Skeletal muscle tissue (tissue), 4 donors: ENCODE data around the gene DFFA. TPM values are rescaled to one million over a fixed set of nuclear protein-coding genes. Genes with fewer than 3 reads are reported as not detected.
"Not testable (repeated sequence)": the region's sequence is repeated elsewhere in the genome, so short reads cannot be mapped to it uniquely, and the experiment has no call there.

Experiments
- H3K27ac ChIP-seq: one replicate; pipeline ENCODE4 v1.7.0; 2013; ENCODE audit warnings: mild to moderate bottlenecking, low read depth, low read length, inconsistent platforms
- H3K27me3 ChIP-seq, 3 donors: one replicate each; pipeline ENCODE4 v1.7.0; 2013; ENCODE audit warnings: low read length in 3 of 3; ENCODE audit not compliant: control insufficient read depth in 3 of 3, insufficient read depth in 3 of 3
- H3K36me3 ChIP-seq, 3 donors: one replicate each; pipeline ENCODE4 v1.7.0; 2013; ENCODE audit warnings: low read length in 3 of 3; ENCODE audit not compliant: control insufficient read depth in 3 of 3, insufficient read depth in 3 of 3
- H3K4me1 ChIP-seq, 3 donors: one replicate each; pipeline ENCODE4 v1.7.0; 2013; ENCODE audit warnings: low read length in 3 of 3, mild to moderate bottlenecking in 3 of 3; ENCODE audit not compliant: control insufficient read depth in 3 of 3, insufficient read depth in 3 of 3
- H3K4me3 ChIP-seq, 3 donors: one replicate each; pipeline ENCODE4 v1.7.0; 2013; ENCODE audit warnings: low read length in 3 of 3
- H3K9ac ChIP-seq, 3 donors: one replicate each; pipeline ENCODE4 v1.7.0; 2013; ENCODE audit warnings: low read length in 3 of 3, mild to moderate bottlenecking in 3 of 3, moderate library complexity in 2 of 3, low read depth in 1 of 3
- H3K9me3 ChIP-seq, 3 donors: one replicate each; pipeline ENCODE4 v1.7.0; 2013; ENCODE audit warnings: low read length in 3 of 3; ENCODE audit not compliant: control insufficient read depth in 3 of 3
- total RNA-seq: library from RNA; depleted of rRNA; stranded (reverse); fragments of >200 nt; gene quantifications from one replicate; pipeline ENCODE4 v1.2.3, GENCODE V29; 2014
- donor health status: Osteomylitis.

The DFFA gene
- total RNA-seq, 1 donor from 2014 or later: 15.1 TPM

DNA sequence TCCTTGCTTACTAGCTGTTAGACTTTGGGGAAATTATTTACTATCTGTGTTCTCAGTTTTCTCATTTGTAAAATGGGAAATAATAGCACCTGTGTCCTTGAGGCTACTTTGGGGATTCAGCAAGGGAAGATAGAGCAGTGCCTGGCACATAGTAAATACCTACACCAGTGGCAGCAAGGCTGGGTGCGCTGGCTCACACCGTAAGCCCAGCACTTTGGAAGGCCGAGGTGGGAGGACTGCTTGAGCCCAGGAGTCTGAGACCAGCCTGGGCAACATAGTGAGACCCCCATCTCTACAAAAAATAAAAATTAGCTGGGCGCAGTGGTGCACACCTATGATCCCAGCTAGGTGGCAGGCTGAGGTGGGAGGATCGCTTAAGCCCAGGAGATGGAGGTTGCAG, 50.7 kb downstream of the DFFA start:
- no peak overlapping the region for H3K4me3 ChIP-seq
- H3K27me3 ChIP-seq: peaks cover 0 to 7% (median 7%) of the 10 kb centered on the region in 3 donors
- H3K9ac ChIP-seq: no peak overlapping the region
- peaks cover 25 to 35% (median 27%) of the 10 kb centered on the region in 3 donors for H3K36me3 ChIP-seq
- peaks cover 0 to 2% (median 0%) of the 10 kb centered on the region in 3 donors for H3K4me1 ChIP-seq
- H3K27ac ChIP-seq: no peak overlapping the region
- no peaks in the 10 kb centered on the region for H3K9me3 ChIP-seq

DNA sequence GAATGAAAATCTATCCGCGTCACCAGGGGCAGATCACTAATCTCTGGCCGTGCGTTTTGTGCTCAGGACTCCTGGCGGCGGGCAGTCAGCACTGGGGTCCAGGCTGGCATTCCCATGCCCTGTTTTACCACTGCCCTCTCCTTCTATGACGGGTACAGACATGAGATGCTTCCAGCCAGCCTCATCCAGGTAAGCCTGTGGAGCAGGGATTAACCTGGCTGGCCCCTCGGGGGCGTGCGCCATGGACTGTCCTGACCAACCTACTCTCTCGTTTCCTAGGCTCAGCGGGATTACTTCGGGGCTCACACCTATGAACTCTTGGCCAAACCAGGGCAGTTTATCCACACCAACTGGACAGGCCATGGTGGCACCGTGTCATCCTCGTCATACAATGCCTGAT, 53.0 kb downstream of the DFFA start:
- Histone ChIP-seq H3K36me3 (peaks cover 27 to 41% (median 38%) of the 10 kb centered on the region in 3 donors), H3K4me3 (no peak overlapping the region), H3K27me3 (peaks cover 0 to 7% (median 3%) of the 10 kb centered on the region in 3 donors), H3K9ac (no peak overlapping the region), H3K27ac (no peak overlapping the region), H3K4me1 (peaks cover 0 to 2% (median 0%) of the 10 kb centered on the region in 3 donors), H3K9me3 (no peaks in the 10 kb centered on the region)

DNA sequence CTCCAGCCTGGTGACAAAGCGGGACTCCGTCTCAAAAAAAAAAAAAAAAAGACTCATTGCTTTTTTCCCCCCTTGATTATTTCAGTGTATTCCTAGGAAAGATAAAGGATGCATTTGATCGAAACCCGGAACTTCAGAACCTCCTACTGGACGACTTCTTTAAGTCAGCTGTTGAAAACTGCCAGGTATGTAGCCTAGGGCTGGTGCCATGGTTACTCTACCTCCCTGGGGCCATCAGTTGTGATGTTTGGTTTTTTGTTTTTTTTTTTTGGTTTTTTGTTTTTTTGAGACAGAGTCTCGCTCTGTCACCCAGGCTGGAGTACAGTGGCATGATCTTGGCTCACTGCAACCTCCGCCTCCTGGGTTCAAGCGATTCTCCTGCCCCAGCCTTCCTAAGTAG, 53.6 kb downstream of the DFFA start:
- not testable (repeated sequence) for H3K9me3 ChIP-seq, H3K9ac ChIP-seq, H3K4me3 ChIP-seq, H3K27me3 ChIP-seq, H3K4me1 ChIP-seq, H3K27ac ChIP-seq
- H3K36me3 ChIP-seq: peaks cover 29 to 41% (median 38%) of the 10 kb centered on the region in 3 donors

DNA sequence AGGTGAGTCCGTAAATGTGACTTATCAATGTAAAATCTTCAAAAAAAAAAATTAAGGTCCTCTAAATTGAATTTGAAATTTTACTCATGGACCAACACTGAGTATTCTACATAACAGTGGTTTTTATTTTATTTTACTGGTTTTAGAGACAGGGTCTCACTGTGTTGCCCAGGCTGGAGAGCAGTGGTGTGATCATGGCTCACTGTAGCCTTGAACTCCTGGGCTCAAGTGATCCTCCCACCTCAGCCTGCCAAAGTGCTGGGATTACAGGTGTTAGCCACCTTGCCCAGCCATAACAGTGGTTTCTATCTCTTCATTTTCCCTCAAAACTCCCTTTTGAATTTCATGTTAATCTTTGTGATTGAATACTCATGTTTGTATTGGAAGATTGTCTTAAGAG, 56.4 kb downstream of the DFFA start:
- not testable (repeated sequence) for H3K9me3 ChIP-seq, H3K27ac ChIP-seq, H3K27me3 ChIP-seq, H3K4me3 ChIP-seq, H3K9ac ChIP-seq, H3K4me1 ChIP-seq
- H3K36me3 ChIP-seq: peaks cover 49 to 63% (median 58%) of the 10 kb centered on the region in 3 donors

- Histone ChIP-seq H3K4me3 (no peak overlapping the region), H3K36me3 (peaks cover 48 to 63% (median 63%) of the 10 kb centered on the region in 3 donors), H3K9ac (no peak overlapping the region), H3K27me3 (no peaks in the 10 kb centered on the region), H3K9me3 (no peaks in the 10 kb centered on the region), H3K4me1 (no peaks in the 10 kb centered on the region), H3K27ac (no peak overlapping the region)
These were observed 57.0 kb downstream of the DFFA start for GRCh38 chr1:10415211-10415930.

DNA sequence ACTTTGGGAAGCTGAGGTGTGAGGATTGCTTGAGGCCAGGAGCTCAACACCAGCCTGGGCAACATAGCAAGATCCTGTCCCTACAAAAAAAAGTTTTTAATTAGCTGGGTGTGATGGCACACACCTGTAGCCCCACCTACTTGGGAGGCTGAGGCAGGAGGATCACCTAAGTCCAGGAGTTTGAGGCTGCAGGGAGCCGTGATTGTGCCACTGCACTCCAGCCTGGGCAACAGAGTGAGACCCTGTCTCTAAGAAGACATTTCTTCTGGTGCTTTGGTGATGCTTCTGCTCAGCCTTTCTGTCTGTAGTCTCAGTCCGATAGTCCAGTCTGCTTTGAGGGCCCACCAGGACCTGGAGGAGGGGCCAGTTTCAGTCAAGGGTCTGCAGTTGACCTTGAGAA, 65.1 kb downstream of the DFFA start:
- Histone ChIP-seq H3K27me3 (no peaks in the 10 kb centered on the region), H3K4me3 (no peak overlapping the region), H3K9me3 (no peaks in the 10 kb centered on the region), H3K36me3 (peaks cover 54 to 83% (median 72%) of the 10 kb centered on the region in 3 donors), H3K27ac (no peak overlapping the region), H3K4me1 (no peaks in the 10 kb centered on the region), H3K9ac (no peak overlapping the region)

Other genes starting within 250 kb of the DFFA start
- 59.5 TPM for gene PGD, start 73.5 kb downstream of the DFFA start, total RNA-seq
- 2.6 TPM for gene CENPS, start 42.1 kb downstream of the DFFA start, total RNA-seq
- 0.52 TPM for gene CORT, start 22.5 kb downstream of the DFFA start, total RNA-seq
- gene PEX14, start 2.4 kb upstream of the DFFA start, total RNA-seq: 7.3 TPM